Stomach (tissue), 9 donors: ENCODE results near the gene GP5. TPM values are rescaled to one million over a fixed set of nuclear protein-coding genes. Genes with fewer than 3 reads are reported as not detected.

Source experiments
- DNase-seq, 2 donors: peaks; one replicate each; pipeline versions ENCODE4 v3.0.0 to v3.0.0-alpha.2; 2013 to 2019
- H3K27ac ChIP-seq, 5 donors: fragments of 200-600 bp in 4 of 5; sonication (generic) in 4 of 5; one replicate each; pipeline ENCODE4 v1.5.1; 2013 to 2019; ENCODE audit warnings: mild to moderate bottlenecking in 1 of 5, moderate library complexity in 1 of 5
- H3K27me3 ChIP-seq, 3 donors: fragments of 200-600 bp; sonication (generic); one replicate each; pipeline ENCODE4 v1.5.1; 2017 to 2019; ENCODE audit warnings: mixed run types in 1 of 3
- H3K36me3 ChIP-seq, 4 donors: fragments of 200-600 bp; sonication (generic); 1 replicate in 3 of 4; 2 replicates in 1 of 4; pipeline ENCODE4 v1.5.1; 2016 to 2019
- H3K4me1 ChIP-seq, 4 donors: fragments of 200-600 bp; sonication (generic); one replicate each; pipeline ENCODE4 v1.5.1; 2016 to 2019
- H3K4me3 ChIP-seq, 4 donors: fragments of 200-600 bp; sonication (generic) in 3 of 4; one replicate each; pipeline ENCODE4 v1.5.1; 2016 to 2019; ENCODE audit warnings: mild to moderate bottlenecking in 1 of 4
- H3K9me3 ChIP-seq, 4 donors: fragments of 200-600 bp; sonication (generic); one replicate each; pipeline ENCODE4 v1.5.1; 2016 to 2019
- CTCF ChIP-seq, 7 experiments: fragments of 450-650 bp in 4 of 7; fragments of 200-600 bp in 3 of 7; sonication (generic) in 3 of 7; IDR thresholded peaks; one replicate each; pipeline ENCODE4 v1.5.1; 2016 to 2019; ENCODE audit warnings: antibody characterized with exemption in 7 of 7, control low read depth in 2 of 7, mild to moderate bottlenecking in 1 of 7
- EP300 ChIP-seq: sonication (generic); formaldehyde crosslinking; IDR thresholded peaks from one replicate; pipeline ENCODE4 v1.6.1; 2017; ENCODE audit warnings: antibody characterized with exemption
- POLR2A ChIP-seq, 4 donors: fragments of 450-650 bp; IDR thresholded peaks; one replicate each; pipeline ENCODE4 v1.6.1; 2016; ENCODE audit warnings: antibody characterized with exemption in 4 of 4, control low read depth in 2 of 4, mild to moderate bottlenecking in 1 of 4, moderate library complexity in 1 of 4
- POLR2AphosphoS5 ChIP-seq, 3 donors: sonication (generic); formaldehyde crosslinking; IDR thresholded peaks; one replicate each; pipeline ENCODE4 v1.6.1; 2016; ENCODE audit warnings: antibody characterized with exemption in 3 of 3
- WGBS, 5 donors: extraction: QIAGEN DNeasy Blood & Tissue Kit in 3 of 5; methylation state at CpG; one replicate each; pipeline versions ENCODE4 v1.1.5 to v1.1.7; 2013 to 2018; 5-methylcytosine and 5-hydroxymethylcytosine counted together
- intact Hi-C: fragments of 100-400 bp; cut with DNase I; formaldehyde crosslinking; loops from one replicate; pipeline ENCODE4 v1.15.1; 2023; ENCODE audit warnings: low total_unique reads
- polyA plus RNA-seq, 3 donors: library from polyadenylated mRNA; stranded (reverse); fragments of 200-250 nt; gene quantifications; one replicate each; pipeline ENCODE4 v1.2.3, GENCODE V29; 2013
- total RNA-seq, 5 donors: library from RNA; depleted of rRNA; stranded (reverse); fragments of >200 nt; gene quantifications; one replicate each; pipeline versions ENCODE4 v1.1.0 to v1.2.3, GENCODE V29; 2014 to 2016
- donor health status: healthy with polysubstance abuse.
- donor health status: Bipolar disorder and iron deficiency.
- donor health status: healthy.

GP5 gene
- total and polyA plus RNA-seq, 8 donors, result 0.18 TPM; not detected in 7

- DNase-seq, result peak in 1 of 2 donors; percentile 74
- H3K27me3 ChIP-seq, result peaks cover 0 to 45% (median 15%) of the 10 kb centered on the region in 3 donors
Observed at GRCh38 chr3:194397757-194398312, 1.2 kb downstream of the GP5 start.

GRCh38 chr3:194396859-194397756 lies 2.0 kb downstream of the GP5 start:
- Histone ChIP-seq H3K27me3 (peaks cover 0 to 49% (median 15%) of the 10 kb centered on the region in 3 donors), H3K4me1 (peaks cover 13 to 25% (median 20%) of the 10 kb centered on the region in 4 donors), H3K9me3 (no peaks in the 10 kb centered on the region), H3K36me3 (no peaks in the 10 kb centered on the region), H3K27ac (peak overlapping the region in 4 of 5 donors; percentile 7 to 68 (median 56)), H3K4me3 (peak overlapping the region; percentile 22 to 42 (median 30))
- DNase-seq, result peak in 1 of 2 donors; percentile 84
- WGBS, 5 donors, result 24 to 47% (median 30%) methylated on average over 21 to 73 of the region's 73 CpGs
- TF ChIP-seq EP300 (no peak), POLR2A (IDR thresholded peaks at IDR 0.05) (no peak), CTCF (IDR thresholded peaks at IDR 0.05) (no peak), POLR2AphosphoS5 (IDR thresholded peaks at IDR 0.05) (no peak)
- intact Hi-C loops, result no loop called here

More at GRCh38 chr3:194397757-194398312, 1.2 kb downstream of the GP5 start:
- TF ChIP-seq EP300 (no peak), POLR2A (IDR thresholded peaks at IDR 0.05) (no peak), CTCF (IDR thresholded peaks at IDR 0.05) (no peak), POLR2AphosphoS5 (IDR thresholded peaks at IDR 0.05) (no peak)
- H3K4me3 ChIP-seq, result peak overlapping the region; percentile 5 to 42 (median 28)
- H3K9me3 ChIP-seq, result no peaks in the 10 kb centered on the region
- H3K4me1 ChIP-seq, result peaks cover 13 to 25% (median 20%) of the 10 kb centered on the region in 4 donors
- no peak overlapping the region for H3K27ac ChIP-seq
- no peaks in the 10 kb centered on the region for H3K36me3 ChIP-seq
- 11 to 22% (median 14%) methylated on average over 18 to 38 of the region's 38 CpGs for WGBS, 5 donors
- intact Hi-C loops, result no loop called here

- Histone ChIP-seq H3K9me3 (no peaks in the 10 kb centered on the region), H3K36me3 (no peaks in the 10 kb centered on the region), H3K27me3 (peaks cover 0 to 52% (median 15%) of the 10 kb centered on the region in 3 donors), H3K27ac (peak overlapping the region in 4 of 5 donors; percentile 7 to 68 (median 56)), H3K4me1 (peaks cover 13 to 25% (median 20%) of the 10 kb centered on the region in 4 donors), H3K4me3 (peak overlapping the region; percentile 22 to 42 (median 30))
- intact Hi-C loops, result no loop called here
- 36 to 54% (median 50%) methylated on average over 5 to 13 of the region's 13 CpGs for WGBS, 5 donors
- no peak for DNase-seq
- no peak for TF ChIP-seq CTCF (IDR thresholded peaks at IDR 0.05)
- no peak for TF ChIP-seq POLR2A (IDR thresholded peaks at IDR 0.05)
- no peak for TF ChIP-seq EP300
- TF ChIP-seq POLR2AphosphoS5 (IDR thresholded peaks at IDR 0.05), result no peak
Observed at GRCh38 chr3:194396539-194396858, 2.6 kb downstream of the GP5 start.

GRCh38 chr3:194395778-194396538 lies 3.1 kb downstream of the GP5 start:
- TF ChIP-seq POLR2A (IDR thresholded peaks at IDR 0.05), result no peak
- no peak for TF ChIP-seq CTCF (IDR thresholded peaks at IDR 0.05)
- no peak for TF ChIP-seq EP300
- no peak for TF ChIP-seq POLR2AphosphoS5 (IDR thresholded peaks at IDR 0.05)
- peaks cover 13 to 25% (median 20%) of the 10 kb centered on the region in 4 donors for H3K4me1 ChIP-seq
- DNase-seq, result peak in 1 of 2 donors; percentile 86
- WGBS, 5 donors, result 57 to 72% (median 65%) methylated on average over 26 of the region's 26 CpGs
- intact Hi-C loops, result no loop called here
- peak overlapping the region in 3 of 5 donors; percentile 47 to 68 (median 66) for H3K27ac ChIP-seq
- peaks cover 0 to 52% (median 15%) of the 10 kb centered on the region in 3 donors for H3K27me3 ChIP-seq
- H3K9me3 ChIP-seq, result peaks cover 0 to 2% (median 0%) of the 10 kb centered on the region in 4 donors
- H3K36me3 ChIP-seq, result no peaks in the 10 kb centered on the region
- H3K4me3 ChIP-seq, result peak overlapping the region in 3 of 4 donors; percentile 22 to 42 (median 34)
